PC-3 (cell line): ENCODE results near the gene CNN3. TPM values are rescaled to one million over a fixed set of nuclear protein-coding genes. Genes with fewer than 3 reads are reported as not detected.

Experiments
- ATAC-seq: fragments of 200-7000 bp; cut with Tn5 transposase; 2 replicates; pipeline ENCODE4 v1.9.1; 2020; ENCODE audit warnings: mild to moderate bottlenecking, moderate library complexity
- BruUV-seq: library from RNA; stranded (reverse); fragments of 400-500 nt; replicated peaks from 2 replicates; lab custom pipeline; 2021; lab: Mats Ljungman, UMichigan
- CTCF ChIA-PET: fragments of 300-600 bp; sonication (Branson Sonifier 250); formaldehyde crosslinking; loops from one replicate; lab custom pipeline; 2022; ENCODE audit warnings: antibody characterized with exemption; lab: Charles Lee
- POLR2A ChIA-PET: fragments of 300-600 bp; sonication (Branson Sonifier 250); formaldehyde crosslinking; loops from one replicate; lab custom pipeline; 2022; ENCODE audit warnings: antibody characterized with exemption; ENCODE audit not compliant: unreplicated experiment; lab: Charles Lee
- DNase-seq: peaks from one replicate; pipeline ENCODE4 v3.0.0-alpha.2; 2015
- H2AFZ ChIP-seq: fragments of 300-600 bp; sonication (generic); 2 replicates; pipeline ENCODE4 v1.6.0; 2016; ENCODE audit warnings: antibody characterized with exemption, low read length
- H3F3A ChIP-seq: fragments of 300-600 bp; sonication (generic); one replicate; pipeline ENCODE4 v1.6.0; 2017; ENCODE audit warnings: antibody characterized with exemption, low read length, control low read depth, mild to moderate bottlenecking; ENCODE audit not compliant: unreplicated experiment
- H3K27ac ChIP-seq: fragments of 300-600 bp; sonication (generic); 2 replicates; pipeline ENCODE4 v1.5.1; 2016; ENCODE audit warnings: mild to moderate bottlenecking, low read length
- H3K27me3 ChIP-seq: fragments of 300-600 bp; sonication (generic); 2 replicates; pipeline ENCODE4 v1.6.1; 2016; ENCODE audit warnings: low read length, mixed read lengths
- H3K36me3 ChIP-seq: fragments of 300-600 bp; sonication (generic); 2 replicates; pipeline ENCODE4 v1.6.1; 2016; ENCODE audit warnings: low read depth, mixed run types, low read length, mixed read lengths
- H3K4me1 ChIP-seq: fragments of 300-600 bp; sonication (generic); 2 replicates; pipeline ENCODE4 v1.5.1; 2016; ENCODE audit warnings: low read length; ENCODE audit not compliant: insufficient read depth
- H3K4me2 ChIP-seq: fragments of 300-600 bp; sonication (generic); 2 replicates; pipeline ENCODE4 v1.6.0; 2016; ENCODE audit warnings: low read length
- H3K4me3 ChIP-seq: fragments of 300-600 bp; sonication (generic); 2 replicates; pipeline ENCODE4 v1.5.1; 2016; ENCODE audit warnings: mild to moderate bottlenecking, low read length, mixed read lengths
- H3K79me2 ChIP-seq: fragments of 300-600 bp; sonication (generic); 2 replicates; pipeline ENCODE4 v1.6.1; 2017; ENCODE audit warnings: low read length, mixed read lengths
- H3K9ac ChIP-seq: fragments of 300-600 bp; sonication (generic); 2 replicates; pipeline ENCODE4 v1.6.0; 2016; ENCODE audit warnings: mild to moderate bottlenecking, low read length
- H3K9me2 ChIP-seq: fragments of 300-600 bp; sonication (generic); replicated peaks from 2 replicates; pipeline ENCODE4 v1.6.1; 2016; ENCODE audit warnings: mixed run types, low read length, mixed read lengths
- H3K9me3 ChIP-seq: fragments of 300-600 bp; sonication (generic); 2 replicates; pipeline ENCODE4 v1.6.1; 2016; ENCODE audit warnings: low read length, mixed read lengths
- H4K20me1 ChIP-seq: fragments of 300-600 bp; sonication (generic); 2 replicates; pipeline ENCODE4 v1.6.1; 2016; ENCODE audit warnings: low read length, mixed read lengths
- CTCF ChIP-seq: fragments of 300-600 bp; sonication (generic); conservative IDR thresholded peaks from 2 replicates; pipeline ENCODE4 v1.5.1; 2017; ENCODE audit warnings: antibody characterized with exemption, low read depth, mild to moderate bottlenecking, low read length
- EZH2 ChIP-seq: fragments of 300-600 bp; sonication (generic); IDR thresholded peaks from one replicate; pipeline ENCODE4 v1.6.1; 2017; ENCODE audit warnings: antibody characterized with exemption, mild to moderate bottlenecking, low read length; ENCODE audit not compliant: unreplicated experiment
- EZH2phosphoT487 ChIP-seq: fragments of 300-600 bp; sonication (generic); IDR thresholded peaks from 2 replicates; pipeline ENCODE4 v1.6.1; 2018; ENCODE audit warnings: mild to moderate bottlenecking, antibody characterized with exemption, low read length, borderline replicate concordance
- intact Hi-C: fragments of 100-400 bp; cut with micrococcal nuclease; formaldehyde crosslinking; loops from 2 replicates; pipeline ENCODE4 v1.9.0; 2023
- total RNA-seq: library from RNA; depleted of rRNA; stranded (reverse); fragments of >200 nt; gene quantifications from 2 replicates; pipeline ENCODE4 v1.2.3, GENCODE V29; 2014

CNN3 gene
- total RNA-seq, 1 experiment from 2014 or later = 323 TPM

- Histone ChIP-seq H3K79me2 (peaks cover 35% of the 10 kb centered on the region), H3K27me3 (no peaks in the 10 kb centered on the region), H3K4me1 (peaks cover 15% of the 10 kb centered on the region), H3K4me3 (no peak overlapping the region), H2AFZ (no peak overlapping the region), H3K9ac (no peak overlapping the region), H3K36me3 (peaks cover 8% of the 10 kb centered on the region), H3K9me3 (no peaks in the 10 kb centered on the region), H4K20me1 (peaks cover 20% of the 10 kb centered on the region), H3F3A (peaks cover 2% of the 10 kb centered on the region), H3K27ac (no peak overlapping the region), H3K9me2 (no peaks in the 10 kb centered on the region), H3K4me2 (no peak overlapping the region)
- ATAC-seq (no peak), DNase-seq (no peak)
- intact Hi-C loops = no loop called here
- TF ChIP-seq EZH2phosphoT487 = no peak
- TF ChIP-seq CTCF = no peak
- TF ChIP-seq EZH2 = no peak
- BruUV-seq = no TSS peak
- POLR2A ChIA-PET = no interaction called here
- CTCF ChIA-PET = no interaction called here
Measured at GRCh38 chr1:94928293-94928939, 1.5 kb upstream of the CNN3 start.

GRCh38 chr1:94927405-94928175 lies 680 bp upstream of the CNN3 start:
- TF ChIP-seq EZH2 = no peak
- no peak for TF ChIP-seq CTCF
- TF ChIP-seq EZH2phosphoT487 = no peak
- ATAC-seq = no peak
- no peak overlapping the region for H3K9ac ChIP-seq
- H3K9me2 ChIP-seq = no peaks in the 10 kb centered on the region
- H4K20me1 ChIP-seq = peaks cover 28% of the 10 kb centered on the region
- no TSS peak for BruUV-seq
- CTCF ChIA-PET = interaction anchor here (1.4 kb wide), 1 partner anchor 114 kb away, joined by 13 read pairs; no protein-coding TSS in a partner anchor
- no peak for DNase-seq
- H3K36me3 ChIP-seq = peaks cover 13% of the 10 kb centered on the region
- H3F3A ChIP-seq = peaks cover 3% of the 10 kb centered on the region
- intact Hi-C loops = loop anchor here (2.0 kb wide), 1 partner anchor 35 kb away; no protein-coding TSS in a partner anchor
- no peaks in the 10 kb centered on the region for H3K9me3 ChIP-seq
- H3K4me1 ChIP-seq = peaks cover 23% of the 10 kb centered on the region
- POLR2A ChIA-PET = interaction anchor here (0.6 to 0.7 kb wide), 2 partner anchors 18 to 73 kb away, joined by 4 to 14 read pairs; no protein-coding TSS in a partner anchor
- no peak overlapping the region for H3K27ac ChIP-seq
- no peaks in the 10 kb centered on the region for H3K27me3 ChIP-seq
- peaks cover 43% of the 10 kb centered on the region for H3K79me2 ChIP-seq
- H3K4me3 ChIP-seq = no peak overlapping the region
- peak overlapping the region; percentile 86; the same call in 1 of the 2 replicates for H3K4me2 ChIP-seq
- H2AFZ ChIP-seq = peak overlapping the region; percentile 66
